ENCODE results near the gene LRRC74B.

Gene LRRC74B

DNA sequence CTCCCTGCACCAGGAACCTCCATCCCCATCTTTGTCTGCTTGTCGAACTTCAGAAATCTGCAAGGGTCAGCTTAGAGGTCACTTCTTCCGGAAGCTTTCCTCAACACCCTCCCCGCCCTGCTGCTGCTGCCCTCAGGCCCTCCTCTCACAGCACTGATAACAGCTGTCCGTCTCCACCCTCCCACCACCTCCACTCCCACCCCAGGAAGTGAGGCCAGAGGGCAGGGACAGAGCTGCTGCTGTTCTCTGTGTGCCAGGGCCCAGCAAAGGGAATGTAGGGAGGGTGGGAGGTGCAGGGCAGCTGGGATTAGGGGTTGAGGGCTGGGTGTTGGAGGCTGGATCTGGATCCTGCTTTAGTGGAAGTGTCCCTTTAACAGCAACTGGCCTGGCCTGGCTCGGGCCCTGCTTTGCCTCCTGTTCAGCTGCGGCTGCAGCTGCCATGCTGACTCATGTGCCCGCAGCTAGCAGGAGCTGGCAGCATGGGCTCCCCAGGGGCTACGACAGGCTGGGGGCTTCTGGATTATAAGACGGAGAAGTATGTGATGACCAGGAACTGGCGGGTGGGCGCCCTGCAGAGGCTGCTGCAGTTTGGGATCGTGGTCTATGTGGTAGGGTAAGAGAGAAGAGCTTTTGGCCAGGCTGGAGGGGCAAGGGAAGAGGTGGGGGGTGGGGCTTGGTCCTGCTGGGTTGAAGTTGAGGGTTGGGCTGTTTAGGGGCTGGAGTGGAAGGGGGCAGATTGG, 30.9 kb upstream of the LRRC74B start, which contains the start of gene P2RX6:
Gene P2RX6, plus strand, starts transcription at position 440 of the 740 bp plus-strand sequence. Its CDS starts 10 bp downstream, at position 450.
- no peak for DNase-seq

DNA sequence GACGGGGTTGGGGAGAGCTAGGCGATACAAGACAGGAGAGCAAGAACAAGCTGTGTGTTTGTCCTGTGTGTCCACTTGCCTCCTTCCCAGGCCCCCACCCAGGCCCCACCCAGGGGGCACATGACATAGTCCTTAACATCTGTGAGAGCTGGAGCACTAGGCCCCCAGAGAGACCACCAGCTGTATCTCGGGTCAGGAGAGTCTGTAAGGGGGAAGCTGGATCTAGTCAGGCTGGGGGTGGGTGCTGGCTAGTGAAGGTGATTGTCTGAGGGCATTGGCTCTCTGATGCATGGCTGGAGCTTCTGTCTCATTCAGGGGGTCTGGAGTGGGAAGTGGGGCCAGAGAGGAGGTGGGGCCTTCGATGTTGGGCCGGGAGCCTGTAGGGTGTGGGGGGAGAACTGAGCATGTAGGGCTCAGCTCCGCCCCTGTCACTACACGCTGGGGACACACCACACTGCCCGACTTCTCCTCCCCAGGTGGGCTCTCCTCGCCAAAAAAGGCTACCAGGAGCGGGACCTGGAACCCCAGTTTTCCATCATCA, 30.2 kb upstream of the LRRC74B start:
- DNase-seq: no peak

DNA sequence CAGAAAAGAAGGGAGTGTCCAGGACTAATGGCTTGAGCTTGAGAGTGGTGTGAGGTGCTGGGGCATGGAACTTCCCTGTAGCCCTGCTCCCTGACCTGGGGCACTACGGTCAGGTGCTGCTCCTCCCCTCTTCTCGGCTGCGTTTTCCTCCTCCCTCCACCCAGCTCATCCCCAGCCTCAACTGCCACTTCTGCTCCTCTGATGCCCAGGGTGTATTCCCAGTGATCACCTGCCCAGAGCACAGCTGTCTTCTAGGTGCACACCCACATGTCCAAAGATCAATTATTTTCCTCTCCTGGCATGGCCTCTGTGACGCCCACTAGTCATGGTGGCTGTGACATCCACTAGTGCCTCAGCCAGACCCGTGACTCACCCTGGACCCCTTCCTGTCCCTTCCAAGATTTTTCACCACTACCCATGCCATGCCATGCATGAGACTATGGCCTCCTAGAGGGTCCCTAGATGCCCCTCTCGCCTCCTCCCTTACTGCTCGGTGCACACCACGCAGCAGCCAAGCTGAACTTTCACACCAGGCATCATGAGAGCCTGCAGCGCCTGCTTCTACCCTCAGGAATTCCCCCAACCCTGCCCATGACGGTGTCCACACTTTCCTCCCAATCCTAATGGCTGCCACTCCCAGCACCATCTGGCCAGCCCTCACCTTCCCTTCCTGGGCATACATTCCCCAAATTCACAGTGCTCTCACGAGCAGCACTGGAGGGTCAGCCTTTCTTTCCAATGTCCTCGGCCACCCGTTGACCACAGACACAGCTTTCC, 28.9 kb upstream of the LRRC74B start:
- no peak for DNase-seq

DNA sequence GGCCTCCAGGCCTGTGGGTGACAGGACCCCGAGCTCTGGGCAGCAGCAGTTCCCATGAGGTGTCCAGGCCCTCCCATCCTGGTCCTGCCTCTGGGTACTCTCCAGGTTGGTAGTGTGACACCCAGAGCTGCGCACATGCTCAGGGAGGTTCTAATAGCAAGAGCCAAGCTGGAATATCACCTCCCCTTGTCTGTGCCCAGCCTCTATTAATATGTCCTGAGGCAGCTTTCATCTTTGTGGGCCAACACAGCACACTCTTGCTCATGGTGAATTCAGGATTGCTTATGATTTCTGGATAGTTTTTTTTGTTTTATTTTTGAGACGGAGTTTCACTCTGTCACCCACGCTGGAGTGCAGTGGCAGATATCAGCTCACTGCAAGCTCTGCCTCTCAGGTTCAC, 27.4 kb upstream of the LRRC74B start:
- no peak for DNase-seq

DNA sequence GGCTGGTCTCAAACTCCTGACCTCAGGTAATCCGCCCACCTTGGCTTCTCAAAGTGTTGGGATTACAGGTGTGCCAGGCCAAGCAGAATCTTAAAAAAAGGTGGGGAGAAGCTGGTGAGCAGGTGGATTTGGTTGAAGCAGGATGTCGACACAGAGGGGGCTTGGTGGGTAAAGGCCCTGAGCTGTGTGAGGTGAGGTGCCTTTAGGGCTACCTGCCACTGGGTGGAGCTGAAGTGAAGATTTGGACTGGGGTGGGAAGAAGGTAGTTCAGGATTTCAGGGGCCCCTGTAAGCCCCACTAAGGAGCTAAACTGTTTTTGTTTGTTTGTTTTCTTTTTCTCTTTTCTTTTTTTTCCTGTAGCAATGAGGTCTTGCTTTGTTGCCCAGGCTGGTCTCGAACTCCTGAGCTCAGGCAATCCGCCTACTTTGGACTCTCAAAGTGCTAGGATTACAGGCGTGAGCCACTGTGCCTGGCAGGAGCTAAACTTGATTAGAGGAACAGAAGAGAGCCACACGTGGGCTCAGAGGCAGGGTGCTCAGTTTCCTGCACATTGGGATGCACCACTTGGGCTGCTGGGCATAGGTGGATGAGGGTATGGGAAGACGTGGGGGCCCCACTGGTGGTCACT, 24.8 kb upstream of the LRRC74B start:
- DNase-seq: no peak

DNA sequence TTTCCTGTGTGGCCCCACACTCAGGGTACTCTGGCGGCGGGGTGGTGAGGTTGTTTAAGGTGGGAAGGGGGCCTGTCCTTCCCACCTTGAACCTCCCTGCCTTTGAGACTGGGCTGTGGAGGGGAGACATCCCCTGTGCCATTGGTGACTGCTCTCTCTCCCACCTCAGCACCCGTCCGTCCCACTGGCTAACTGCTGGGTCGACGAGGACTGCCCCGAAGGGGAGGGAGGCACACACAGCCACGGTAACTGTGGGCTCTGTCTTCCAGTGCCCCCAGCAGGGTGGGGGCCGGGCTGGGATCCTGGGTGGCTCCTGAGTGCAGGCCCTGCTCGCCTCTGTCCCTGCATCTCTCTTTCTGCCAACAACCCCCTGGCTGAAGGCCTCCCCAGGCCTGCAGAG, 23.2 kb upstream of the LRRC74B start:
- DNase-seq: no peak

DNA sequence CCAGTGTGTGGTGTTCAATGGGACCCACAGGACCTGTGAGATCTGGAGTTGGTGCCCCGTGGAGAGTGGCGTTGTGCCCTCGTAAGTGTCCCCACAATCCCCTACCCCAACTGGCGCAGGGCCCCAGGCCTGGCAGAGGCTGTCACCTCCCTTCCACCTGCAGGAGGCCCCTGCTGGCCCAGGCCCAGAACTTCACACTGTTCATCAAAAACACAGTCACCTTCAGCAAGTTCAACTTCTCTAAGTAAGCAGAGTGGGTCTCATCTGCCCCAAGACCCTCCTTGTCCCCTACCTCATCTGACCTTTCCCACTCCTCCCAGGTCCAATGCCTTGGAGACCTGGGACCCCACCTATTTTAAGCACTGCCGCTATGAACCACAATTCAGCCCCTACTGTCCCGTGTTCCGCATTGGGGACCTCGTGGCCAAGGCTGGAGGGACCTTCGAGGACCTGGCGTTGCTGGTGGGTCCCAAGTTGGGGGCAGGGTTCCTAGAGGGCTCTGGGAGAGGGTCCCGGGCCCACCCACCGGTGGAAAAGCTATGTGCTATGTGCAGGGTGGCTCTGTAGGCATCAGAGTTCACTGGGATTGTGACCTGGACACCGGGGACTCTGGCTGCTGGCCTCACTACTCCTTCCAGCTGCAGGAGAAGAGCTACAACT, 22.7 kb upstream of the LRRC74B start:
- DNase-seq: no peak

DNA sequence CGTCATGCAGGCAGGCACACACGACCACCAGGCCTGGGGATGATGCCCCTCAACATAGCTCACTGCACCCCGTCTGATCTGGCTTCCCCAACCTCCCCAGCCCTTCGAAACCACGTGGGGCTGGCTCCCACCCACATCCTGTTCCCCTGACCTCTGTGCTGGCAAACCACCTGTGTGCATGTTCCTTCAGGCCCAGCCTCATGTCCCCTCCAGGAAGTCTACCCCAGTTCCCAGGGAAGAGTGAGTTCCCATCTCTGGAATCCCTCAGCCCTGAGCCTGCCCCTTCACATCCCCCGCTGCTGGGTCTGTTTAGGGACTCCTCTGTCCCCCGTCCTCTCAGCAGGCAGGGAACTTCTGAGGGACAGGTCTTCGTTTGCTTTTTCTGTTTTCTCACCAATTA, 20.5 kb upstream of the LRRC74B start:
- DNase-seq: no peak

DNA sequence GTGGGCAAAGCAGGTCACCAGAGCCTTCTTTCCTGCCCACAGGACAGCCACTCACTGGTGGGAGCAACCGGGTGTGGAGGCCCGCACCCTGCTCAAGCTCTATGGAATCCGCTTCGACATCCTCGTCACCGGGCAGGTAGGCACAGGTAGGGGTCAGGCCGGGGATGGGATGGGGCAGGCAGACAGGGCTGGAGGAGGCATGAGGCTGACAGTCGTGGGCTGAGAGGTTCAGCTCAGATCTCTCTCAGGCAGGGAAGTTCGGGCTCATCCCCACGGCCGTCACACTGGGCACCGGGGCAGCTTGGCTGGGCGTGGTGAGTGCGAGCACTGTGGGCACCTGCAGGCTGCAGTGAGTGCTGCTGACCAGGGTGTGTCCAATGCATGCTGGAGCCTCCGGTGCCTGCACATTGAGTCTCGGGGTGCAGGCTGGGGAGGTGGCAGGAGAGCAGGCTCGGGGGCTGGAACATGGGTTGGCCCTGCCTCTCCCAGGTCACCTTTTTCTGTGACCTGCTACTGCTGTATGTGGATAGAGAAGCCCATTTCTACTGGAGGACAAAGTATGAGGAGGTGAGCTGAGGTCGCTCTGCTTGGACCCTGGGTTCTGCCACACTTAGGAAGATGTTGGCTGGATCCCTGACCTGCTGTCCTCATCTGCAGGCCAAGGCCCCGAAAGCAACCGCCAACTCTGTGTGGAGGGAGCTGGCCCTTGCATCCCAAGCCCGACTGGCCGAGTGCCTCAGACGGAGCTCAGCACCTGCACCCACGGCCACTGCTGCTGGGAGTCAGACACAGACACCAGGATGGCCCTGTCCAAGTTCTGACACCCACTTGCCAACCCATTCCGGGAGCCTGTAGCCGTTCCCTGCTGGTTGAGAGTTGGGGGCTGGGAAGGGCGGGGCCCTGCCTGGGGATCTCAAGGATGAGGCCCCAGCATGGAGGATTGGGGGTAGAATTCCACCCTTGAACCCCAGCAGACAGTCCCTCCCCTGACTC, 19.7 kb upstream of the LRRC74B start:
- no peak for DNase-seq

DNA sequence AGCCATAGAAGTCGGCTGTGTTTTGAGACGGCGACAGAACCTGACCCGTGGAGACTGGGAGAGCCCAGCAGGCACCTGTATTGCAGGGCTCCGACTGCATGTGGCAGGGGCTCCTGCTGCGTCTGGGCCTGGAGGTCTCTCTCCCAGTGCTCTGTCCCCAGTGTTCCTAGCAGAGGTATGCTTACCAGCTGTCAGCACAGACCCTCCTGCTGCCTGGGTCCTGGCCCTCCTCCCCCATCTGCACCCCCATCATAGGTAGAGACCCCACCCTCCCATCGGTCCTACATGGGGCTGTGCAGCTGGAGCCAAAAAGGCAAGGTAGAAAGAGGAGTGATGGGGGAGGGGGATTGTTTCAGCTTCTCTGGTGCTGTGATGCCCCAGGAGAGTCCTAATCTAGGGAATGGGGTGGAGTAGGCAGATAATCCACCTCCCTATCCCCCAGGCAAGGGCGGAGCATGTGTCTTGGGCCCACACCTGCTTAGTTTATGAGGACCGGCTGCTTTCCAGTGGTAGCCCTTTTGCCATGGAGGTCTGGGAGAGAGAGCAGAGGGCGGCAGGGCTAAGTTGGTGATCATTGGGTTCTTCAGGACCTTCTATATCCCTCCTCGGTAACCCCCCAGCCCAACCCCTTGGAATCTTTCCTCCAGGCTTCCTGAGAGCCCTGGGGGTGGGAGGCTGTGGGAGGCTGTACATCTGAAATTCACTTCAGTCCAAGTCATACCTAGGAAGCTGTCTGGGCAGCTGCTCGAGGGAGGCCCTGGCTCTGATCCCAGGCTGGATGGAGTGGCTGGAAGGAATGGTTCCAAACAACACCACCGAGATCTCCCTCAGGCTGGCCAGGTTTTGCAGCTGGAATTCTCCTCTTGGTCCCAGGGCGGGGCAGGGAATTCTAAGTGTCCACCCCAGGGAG, 18.7 kb upstream of the LRRC74B start:
- no peak for DNase-seq

DNA sequence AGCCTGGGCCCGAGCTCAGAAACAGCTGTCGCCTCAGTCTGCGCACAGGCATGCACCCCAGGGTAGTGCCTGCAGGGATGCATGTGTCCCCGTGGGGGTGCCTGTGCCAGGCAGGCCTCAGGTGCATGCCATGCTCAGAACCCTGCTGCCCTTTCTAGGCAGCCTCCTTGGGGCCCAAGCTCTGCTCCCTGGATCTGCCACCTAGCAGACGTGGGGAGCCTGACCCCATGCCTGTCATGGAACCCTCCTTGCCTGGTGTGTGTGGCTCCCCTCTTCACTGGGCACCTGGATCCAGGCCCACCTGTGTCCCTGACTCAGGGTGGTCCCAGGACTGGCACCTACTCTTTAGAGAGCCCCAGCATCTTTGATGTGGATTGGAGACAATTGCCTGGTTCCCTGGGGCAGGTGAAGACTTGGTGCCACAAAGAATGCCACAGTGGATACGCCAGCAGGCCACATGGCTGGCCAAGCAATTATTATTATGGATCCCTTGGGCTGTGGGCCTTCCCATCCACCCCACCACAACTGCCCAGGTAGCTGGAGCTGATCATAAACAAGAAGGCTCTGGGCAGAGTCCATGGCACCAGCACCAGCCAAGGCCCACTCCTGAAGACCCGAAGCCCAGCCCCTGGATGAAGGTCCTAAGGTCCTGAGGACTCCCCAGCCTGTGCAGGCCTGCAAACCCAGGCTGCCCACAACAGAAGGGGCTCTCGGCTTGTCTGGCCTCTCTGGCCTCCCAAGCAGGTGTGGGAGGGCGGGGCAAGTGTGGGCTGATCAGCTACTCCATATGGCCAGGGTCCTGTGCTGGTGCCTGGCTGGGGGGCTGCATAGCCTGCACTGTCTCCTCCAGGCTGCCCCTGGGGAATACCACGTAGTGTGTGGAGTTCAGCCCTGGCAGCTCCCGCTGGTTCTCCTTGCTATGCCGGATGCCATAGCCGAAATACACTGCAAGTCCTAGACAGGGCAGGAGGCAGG, 17.2 kb upstream of the LRRC74B start:
- no peak for DNase-seq

DNA sequence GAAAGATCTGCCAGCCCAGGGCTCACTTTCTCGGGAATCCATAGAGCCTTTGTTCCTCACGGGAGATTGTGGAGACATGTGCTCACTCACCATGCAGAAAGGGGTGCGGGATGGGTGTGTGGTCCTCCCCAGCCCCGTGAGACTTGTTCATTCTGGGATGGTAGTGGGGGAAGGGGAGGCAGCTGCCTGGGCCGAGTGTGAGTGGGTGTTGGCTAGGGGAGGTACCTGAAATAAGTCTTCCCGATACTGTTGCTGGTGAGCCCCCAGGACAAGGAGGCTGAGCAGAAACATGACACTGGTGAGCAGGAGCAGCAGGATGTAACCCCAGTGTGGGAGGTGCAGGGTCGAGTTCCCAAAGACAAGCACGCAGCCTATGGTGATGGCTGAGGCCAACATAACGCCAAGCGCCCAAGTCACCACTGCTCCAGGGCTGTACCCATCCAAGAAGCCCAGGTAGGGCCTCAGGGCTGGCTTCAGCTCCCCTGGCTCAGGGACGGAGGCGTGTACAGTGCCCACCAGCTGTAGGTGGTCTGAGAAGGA, 16.2 kb upstream of the LRRC74B start:
- DNase-seq: no peak

DNA sequence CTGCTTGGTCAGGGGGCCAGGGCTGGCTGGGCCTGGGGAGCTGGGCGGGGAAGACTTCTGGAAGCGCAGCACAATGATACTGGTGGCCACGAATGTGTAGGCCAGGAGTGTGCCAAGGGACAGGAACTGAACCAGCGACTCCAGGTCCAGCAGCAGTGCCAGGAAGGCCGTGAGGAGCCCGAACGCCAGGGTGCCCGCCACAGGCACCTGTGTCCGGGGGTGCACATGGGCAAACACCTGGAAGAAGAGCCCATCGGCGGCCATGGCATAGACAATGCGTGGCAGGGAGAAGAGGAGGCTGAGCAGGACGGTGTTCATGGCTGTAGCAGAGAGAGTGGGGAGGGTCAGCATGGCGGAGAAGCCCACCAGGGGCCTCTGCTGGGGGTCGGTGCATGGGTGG, 15.7 kb upstream of the LRRC74B start:
- DNase-seq: no peak

DNA sequence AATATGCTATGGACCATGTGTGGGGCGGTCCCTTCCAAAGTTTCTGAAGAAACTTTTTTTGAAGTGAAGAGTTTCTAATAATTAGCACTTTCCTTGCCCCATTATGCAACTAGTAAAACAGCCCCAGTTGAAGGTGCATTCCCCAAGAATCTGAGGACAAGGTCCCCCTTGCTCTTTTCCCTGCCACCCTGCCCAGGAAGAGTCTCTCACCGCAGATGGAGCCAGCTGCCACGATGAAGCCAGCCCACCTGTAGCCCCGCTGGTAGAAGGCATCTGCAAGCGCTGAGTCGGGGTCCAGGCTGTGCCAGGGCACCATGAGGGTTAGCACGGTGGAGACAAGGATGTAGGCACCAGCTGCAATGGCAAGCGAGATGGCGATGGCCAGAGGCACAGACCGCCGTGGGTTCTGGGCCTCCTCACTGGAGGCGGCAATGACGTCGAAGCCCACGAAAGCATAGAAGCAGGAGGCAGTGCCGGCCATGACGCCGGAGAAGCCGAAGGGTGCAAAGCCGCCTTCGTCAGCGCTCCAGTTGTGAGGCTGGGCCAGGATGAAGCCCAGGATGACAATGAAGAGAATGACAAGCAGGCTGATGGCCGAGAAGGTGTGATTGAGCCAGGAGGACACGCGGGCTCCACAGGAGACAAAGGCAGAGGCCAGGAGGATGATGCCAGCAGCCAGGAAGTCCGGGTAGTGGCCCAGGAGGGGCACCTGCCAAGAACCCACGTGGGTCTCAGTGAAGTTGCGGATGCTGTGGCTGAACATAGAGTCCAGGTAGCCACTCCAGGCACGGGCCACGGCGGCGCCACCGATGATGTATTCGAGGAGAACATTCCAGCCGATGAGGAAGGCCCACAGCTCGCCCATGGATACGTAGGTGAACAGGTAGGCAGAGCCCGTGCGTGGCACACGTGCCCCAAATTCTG, 14.9 kb upstream of the LRRC74B start:
- DNase-seq: no peak

DNA sequence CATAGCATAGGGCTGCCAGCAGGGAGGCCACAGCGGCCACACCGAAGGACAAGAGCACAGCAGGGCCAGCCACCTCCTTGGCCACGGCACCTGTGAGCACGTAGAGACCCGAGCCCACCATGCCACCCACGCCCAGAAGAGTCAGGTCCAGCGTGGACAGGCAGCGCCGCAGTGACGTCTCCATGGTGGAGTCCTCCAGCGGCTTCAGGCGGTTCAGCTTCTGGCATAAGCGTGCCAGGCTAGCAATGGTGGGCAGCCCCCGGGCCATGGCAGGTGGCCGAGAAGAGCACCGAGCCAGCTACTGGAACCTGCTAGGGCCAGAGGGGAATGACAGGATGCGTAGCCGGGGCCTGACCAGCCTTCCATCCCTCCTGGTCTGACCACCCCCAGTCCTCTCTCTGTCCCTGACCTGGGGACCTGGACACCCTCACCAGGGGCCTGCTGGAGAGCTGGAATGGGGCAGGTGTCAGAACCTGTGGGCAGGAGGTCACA, 14.2 kb upstream of the LRRC74B start:
- DNase-seq: no peak

DNA sequence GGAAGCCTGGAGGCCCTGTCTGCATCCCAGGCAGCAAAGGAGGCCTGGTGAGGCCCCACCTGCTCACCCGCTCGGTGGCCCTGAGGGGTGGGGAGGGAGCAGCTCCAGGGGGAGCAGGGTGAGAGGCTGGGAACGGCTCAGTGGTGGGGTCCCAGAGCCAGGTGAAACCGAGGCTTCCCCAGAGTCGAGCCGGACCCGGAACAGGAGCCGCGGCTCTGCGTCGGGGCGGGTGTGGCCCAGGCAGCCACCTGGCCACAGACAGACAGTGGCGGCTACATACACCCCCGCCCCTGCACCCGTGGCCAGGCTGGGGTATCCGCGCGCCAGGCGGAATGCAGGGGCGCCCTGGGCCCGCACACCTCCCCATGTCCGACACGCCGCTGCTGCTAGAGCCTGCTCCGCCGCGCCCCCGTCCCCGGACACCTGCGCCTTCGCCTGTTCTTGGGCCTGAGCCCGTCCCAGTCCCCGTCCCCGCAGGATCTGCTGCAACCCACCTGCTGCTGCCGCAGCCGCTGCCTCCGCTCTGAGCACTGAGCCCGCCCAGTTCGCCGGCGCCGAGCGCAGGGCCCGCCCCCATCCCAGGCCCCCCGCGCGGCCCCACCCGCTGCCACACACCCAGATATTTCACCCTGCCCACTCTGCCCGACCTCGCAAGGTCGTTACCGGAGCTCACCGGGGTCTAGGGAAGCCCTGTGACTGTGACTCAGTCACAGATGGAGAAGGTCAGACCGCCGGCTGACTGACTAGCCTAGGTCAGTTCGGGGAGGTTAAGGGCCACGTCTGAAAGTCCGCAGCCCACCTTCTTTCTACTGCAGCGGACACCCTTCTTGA, 13.5 kb upstream of the LRRC74B start, which contains the start of gene SLC7A4:
Gene SLC7A4, minus strand, starts transcription at position 525 of the 831 bp plus-strand sequence. CDS start 749 bp downstream, outside the sequence.
- DNase-seq: no peak

All from NCI-H1436 treated with DMSO at 0.1 percent for 48 hours (cell line).